CD4-positive, CD25-positive, alpha-beta regulatory T cell (primary cell): ENCODE measurements around the gene MBNL1. TPM values are rescaled to one million over a fixed set of nuclear protein-coding genes. Genes with fewer than 3 reads are reported as not detected.

Experiments
- ATAC-seq, 2 donors: fragments of 150-1000 bp; cut with Tn5 transposase; one replicate each; pipeline ENCODE4 v1.10.0; 2021; ENCODE audit warnings: low read depth in 2 of 2, moderate number of reproducible peaks in 2 of 2, moderate library complexity in 1 of 2
- DNase-seq, 3 donors: peaks; one replicate each; pipeline versions ENCODE4 v3.0.0 to v3.0.0-alpha.2; 2012 to 2022; ENCODE audit warnings: mixed read lengths in 1 of 3
- H3K27ac ChIP-seq: one replicate; pipeline ENCODE4 v1.7.0; 2013; ENCODE audit warnings: mild to moderate bottlenecking, low read length; ENCODE audit not compliant: insufficient read depth, poor library complexity, severe bottlenecking
- H3K27me3 ChIP-seq: one replicate; pipeline ENCODE4 v1.7.0; 2013; ENCODE audit warnings: low read length; ENCODE audit not compliant: control insufficient read depth, insufficient read depth
- H3K36me3 ChIP-seq: one replicate; pipeline ENCODE4 v1.7.0; 2013; ENCODE audit warnings: mild to moderate bottlenecking, low read length, moderate library complexity; ENCODE audit not compliant: control insufficient read depth, insufficient read depth
- H3K4me1 ChIP-seq: 2 replicates; pipeline ENCODE4 v1.7.0; 2013; ENCODE audit warnings: mild to moderate bottlenecking, low read length; ENCODE audit not compliant: insufficient read depth, control insufficient read depth, poor library complexity, severe bottlenecking
- H3K4me3 ChIP-seq: one replicate; pipeline ENCODE4 v1.7.0; 2013; ENCODE audit warnings: low read depth, mild to moderate bottlenecking, low read length, moderate library complexity
- H3K9me3 ChIP-seq, 2 experiments: 1 replicate in 1 of 2; 2 replicates in 1 of 2; pipeline ENCODE4 v1.7.0; 2013; ENCODE audit warnings: low read length in 2 of 2, mild to moderate bottlenecking in 1 of 2, moderate library complexity in 1 of 2; ENCODE audit not compliant: control insufficient read depth in 2 of 2
- H3K27ac Mint-ChIP-seq, 3 donors: one replicate each; pipeline ENCODE4 v1.8.0; 2020 to 2022; ENCODE audit warnings: mild to moderate bottlenecking in 3 of 3, mixed read lengths in 3 of 3, moderate library complexity in 2 of 3
- H3K27me3 Mint-ChIP-seq: one replicate; pipeline ENCODE4 v1.8.0; 2022; ENCODE audit warnings: mild to moderate bottlenecking, mixed read lengths
- H3K36me3 Mint-ChIP-seq: one replicate; pipeline ENCODE4 v1.8.0; 2020; ENCODE audit warnings: mixed read lengths
- H3K4me1 Mint-ChIP-seq, 4 donors: one replicate each; pipeline ENCODE4 v1.8.0; 2020 to 2022; ENCODE audit warnings: mixed read lengths in 4 of 4, mild to moderate bottlenecking in 1 of 4
- H3K4me3 Mint-ChIP-seq, 4 donors: one replicate each; pipeline ENCODE4 v1.8.0; 2020 to 2022; ENCODE audit warnings: mild to moderate bottlenecking in 4 of 4, mixed read lengths in 4 of 4, moderate library complexity in 3 of 4
- H3K9me3 Mint-ChIP-seq, 7 donors: one replicate each; pipeline ENCODE4 v1.8.0; 2020 to 2022; ENCODE audit warnings: mixed read lengths in 7 of 7, mild to moderate bottlenecking in 3 of 7, moderate library complexity in 2 of 7
- polyA plus RNA-seq, 4 donors: library from polyadenylated mRNA; unstranded; fragments of 300-500 nt; fragmentation: Illumina TruSeq; gene quantifications; one replicate each; pipeline ENCODE4 v1.2.3, GENCODE V29; 2021
- total RNA-seq: library from RNA; stranded (reverse); gene quantifications from one replicate; pipeline ENCODE4 v1.2.3, GENCODE V29; 2022

Gene MBNL1
- total and polyA plus RNA-seq, 5 donors from 2014 or later, result 221 to 726 (median 252) TPM

- Mint-ChIP-seq H3K27ac (no peak overlapping the region), H3K27me3 (peaks cover 36% of the 10 kb centered on the region), H3K4me3 (no peak overlapping the region), H3K36me3 (no peaks in the 10 kb centered on the region), H3K9me3 (peaks cover 0 to 4% (median 0%) of the 10 kb centered on the region in 7 donors), H3K4me1 (peaks cover 13 to 18% (median 16%) of the 10 kb centered on the region in 4 donors)
- peaks cover 5% of the 10 kb centered on the region for H3K4me1 ChIP-seq
- no peaks in the 10 kb centered on the region for H3K27me3 ChIP-seq
- peaks cover 3 to 5% of the 10 kb centered on the region in 2 experiments for H3K9me3 ChIP-seq
- no peak overlapping the region for H3K4me3 ChIP-seq
- ATAC-seq, result no peak
- H3K27ac ChIP-seq, result no peak overlapping the region
- peak in 1 of 3 donors; percentile 50 for DNase-seq
- H3K36me3 ChIP-seq, result no peaks in the 10 kb centered on the region
Observed at GRCh38 chr3:152474585-152474984, 205.9 kb downstream of the MBNL1 start.

GRCh38 chr3:152477422-152477821, 208.7 kb downstream of the MBNL1 start:
- ATAC-seq (no peak), DNase-seq (no peak)
- H3K4me3 ChIP-seq, result no peak overlapping the region
- Mint-ChIP-seq H3K27ac (no peak overlapping the region), H3K4me1 (peaks cover 3 to 5% (median 4%) of the 10 kb centered on the region in 4 donors), H3K36me3 (peaks cover 7% of the 10 kb centered on the region), H3K9me3 (peaks cover 2 to 12% (median 6%) of the 10 kb centered on the region in 7 donors), H3K27me3 (peaks cover 57% of the 10 kb centered on the region), H3K4me3 (no peak overlapping the region)
- H3K27ac ChIP-seq, result no peak overlapping the region
- peaks cover 6 to 10% of the 10 kb centered on the region in 2 experiments for H3K9me3 ChIP-seq
- no peaks in the 10 kb centered on the region for H3K36me3 ChIP-seq
- H3K4me1 ChIP-seq, result peaks cover 2% of the 10 kb centered on the region
- H3K27me3 ChIP-seq, result peaks cover 10% of the 10 kb centered on the region

- ATAC-seq (no peak), DNase-seq (no peak)
- no peaks in the 10 kb centered on the region for H3K36me3 ChIP-seq
- H3K27me3 Mint-ChIP-seq, result peaks cover 64% of the 10 kb centered on the region
- H3K4me3 ChIP-seq, result no peak overlapping the region
- no peaks in the 10 kb centered on the region for H3K4me1 Mint-ChIP-seq
- peaks cover 2 to 20% (median 6%) of the 10 kb centered on the region in 7 donors for H3K9me3 Mint-ChIP-seq
- H3K27ac Mint-ChIP-seq, result no peak overlapping the region
- H3K4me3 Mint-ChIP-seq, result no peak overlapping the region
- H3K4me1 ChIP-seq, result no peaks in the 10 kb centered on the region
- H3K36me3 Mint-ChIP-seq, result peaks cover 7% of the 10 kb centered on the region
- H3K27me3 ChIP-seq, result peaks cover 20% of the 10 kb centered on the region
- H3K27ac ChIP-seq, result no peak overlapping the region
- H3K9me3 ChIP-seq, result peaks cover 12 to 17% of the 10 kb centered on the region in 2 experiments
Observed at GRCh38 chr3:152480282-152480953, 211.7 kb downstream of the MBNL1 start.

- Mint-ChIP-seq H3K9me3 (peaks cover 0 to 16% (median 6%) of the 10 kb centered on the region in 7 donors), H3K36me3 (peaks cover 5% of the 10 kb centered on the region), H3K27ac (peak overlapping the region in 1 of 3 donors; percentile 52), H3K4me1 (no peaks in the 10 kb centered on the region), H3K4me3 (no peak overlapping the region), H3K27me3 (peaks cover 38% of the 10 kb centered on the region)
- ATAC-seq (no peak), DNase-seq (no peak)
- Histone ChIP-seq H3K27ac (no peak overlapping the region), H3K36me3 (no peaks in the 10 kb centered on the region), H3K27me3 (peaks cover 19% of the 10 kb centered on the region), H3K4me1 (no peaks in the 10 kb centered on the region), H3K9me3 (peaks cover 11 to 13% of the 10 kb centered on the region in 2 experiments), H3K4me3 (no peak overlapping the region)
Observed at GRCh38 chr3:152486364-152486763, 217.6 kb downstream of the MBNL1 start.

DNA sequence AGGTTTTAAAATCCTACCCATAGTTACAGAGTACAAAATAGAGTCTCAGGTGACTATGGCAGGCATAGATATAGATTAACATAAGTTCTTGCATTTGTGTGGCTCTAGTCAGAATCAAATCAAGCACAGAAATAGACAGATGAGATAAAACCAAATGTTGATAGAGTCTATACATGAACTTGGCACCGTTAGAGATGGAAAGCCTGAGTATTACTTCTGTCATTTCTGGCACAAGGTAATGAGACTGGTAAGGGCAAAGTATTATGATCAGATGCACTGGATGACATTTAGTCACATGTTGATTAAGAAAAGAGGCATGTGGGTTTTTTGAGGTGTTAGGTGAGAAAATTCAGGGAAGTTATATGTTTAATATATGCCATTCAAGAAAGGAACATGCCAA, 219.7 kb downstream of the MBNL1 start:
- Mint-ChIP-seq H3K36me3 (peaks cover 5% of the 10 kb centered on the region), H3K27ac (no peak overlapping the region), H3K4me1 (no peaks in the 10 kb centered on the region), H3K9me3 (peaks cover 0 to 3% (median 0%) of the 10 kb centered on the region in 7 donors), H3K4me3 (no peak overlapping the region), H3K27me3 (peaks cover 20% of the 10 kb centered on the region)
- Histone ChIP-seq H3K4me3 (no peak overlapping the region), H3K36me3 (no peaks in the 10 kb centered on the region), H3K27me3 (peaks cover 10% of the 10 kb centered on the region), H3K4me1 (no peaks in the 10 kb centered on the region), H3K27ac (no peak overlapping the region), H3K9me3 (no peaks in the 10 kb centered on the region)
- ATAC-seq, result no peak
- no peak for DNase-seq

DNA sequence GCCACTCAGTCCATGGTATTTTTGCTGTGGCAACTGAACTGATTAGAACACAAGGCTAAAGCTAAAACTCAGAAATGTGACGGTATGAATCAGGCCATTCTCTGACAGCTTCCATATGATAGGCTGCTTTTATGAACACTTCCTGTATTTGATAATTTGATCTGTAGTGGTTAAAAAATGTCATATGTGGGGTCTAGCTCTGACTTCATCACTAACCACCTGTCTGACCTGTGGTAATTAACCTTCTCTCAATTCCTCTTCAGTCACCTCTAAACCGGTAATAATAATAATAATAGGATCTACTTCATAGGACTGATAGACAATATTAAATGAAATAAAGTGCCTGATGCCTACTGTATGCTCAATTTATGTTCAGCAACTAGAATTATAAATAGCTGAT, 223.2 kb downstream of the MBNL1 start:
- ATAC-seq, result no peak
- Histone ChIP-seq H3K27me3 (peaks cover 11% of the 10 kb centered on the region), H3K36me3 (no peaks in the 10 kb centered on the region), H3K9me3 (no peaks in the 10 kb centered on the region), H3K27ac (no peak overlapping the region), H3K4me1 (no peaks in the 10 kb centered on the region), H3K4me3 (no peak overlapping the region)
- Mint-ChIP-seq H3K27me3 (peaks cover 18% of the 10 kb centered on the region), H3K9me3 (peaks cover 0 to 2% (median 0%) of the 10 kb centered on the region in 7 donors), H3K36me3 (peaks cover 5% of the 10 kb centered on the region), H3K4me1 (peaks cover 0 to 2% (median under 1%) of the 10 kb centered on the region in 4 donors), H3K4me3 (no peak overlapping the region), H3K27ac (no peak overlapping the region)
- no peak for DNase-seq

GRCh38 chr3:152496286-152496685, 227.6 kb downstream of the MBNL1 start:
- no peaks in the 10 kb centered on the region for H3K9me3 ChIP-seq
- H3K36me3 ChIP-seq, result no peaks in the 10 kb centered on the region
- H3K27ac ChIP-seq, result no peak overlapping the region
- peaks cover 12% of the 10 kb centered on the region for H3K27me3 ChIP-seq
- Mint-ChIP-seq H3K4me1 (peaks cover 0 to 8% (median 6%) of the 10 kb centered on the region in 4 donors), H3K27ac (no peak overlapping the region), H3K36me3 (no peaks in the 10 kb centered on the region), H3K27me3 (peaks cover 16% of the 10 kb centered on the region), H3K4me3 (no peak overlapping the region), H3K9me3 (no peaks in the 10 kb centered on the region)
- H3K4me1 ChIP-seq, result no peaks in the 10 kb centered on the region
- ATAC-seq (no peak), DNase-seq (no peak)
- no peak overlapping the region for H3K4me3 ChIP-seq

DNA sequence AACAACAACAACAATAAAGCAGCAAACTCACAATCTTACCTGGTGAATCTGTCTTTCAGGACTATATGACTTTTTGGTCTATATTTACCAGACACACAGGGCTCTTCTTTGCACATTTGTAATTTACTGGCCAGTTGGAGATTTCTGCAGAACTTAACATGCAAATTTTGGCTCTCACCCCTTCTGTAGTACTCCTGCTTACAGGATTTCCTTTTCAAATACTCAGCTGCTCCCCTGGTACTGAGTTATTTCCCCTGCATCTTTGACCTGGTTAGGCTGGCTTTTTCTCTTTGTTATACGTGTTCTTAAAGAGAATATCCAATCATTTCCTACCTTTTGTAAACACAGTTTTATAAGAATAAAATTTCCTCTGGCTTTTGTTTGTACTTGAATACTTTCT, 228.0 kb downstream of the MBNL1 start:
- Mint-ChIP-seq H3K4me3 (no peak overlapping the region), H3K27me3 (peaks cover 16% of the 10 kb centered on the region), H3K9me3 (no peaks in the 10 kb centered on the region), H3K4me1 (peaks cover 0 to 8% (median 6%) of the 10 kb centered on the region in 4 donors), H3K36me3 (no peaks in the 10 kb centered on the region), H3K27ac (no peak overlapping the region)
- no peaks in the 10 kb centered on the region for H3K9me3 ChIP-seq
- no peak for DNase-seq
- no peak for ATAC-seq
- no peaks in the 10 kb centered on the region for H3K36me3 ChIP-seq
- H3K4me3 ChIP-seq, result no peak overlapping the region
- H3K27me3 ChIP-seq, result peaks cover 12% of the 10 kb centered on the region
- no peak overlapping the region for H3K27ac ChIP-seq
- H3K4me1 ChIP-seq, result no peaks in the 10 kb centered on the region
